Calu3 (cell line): Measurements from ENCODE around the gene RTN1. TPM values are rescaled to one million over a fixed set of nuclear protein-coding genes. Genes with fewer than 3 reads are reported as not detected.

Experiments used
- BruUV-seq: library from RNA; stranded (reverse); fragments of 400-500 nt; replicated peaks from 2 replicates; lab custom pipeline; 2021; lab: Mats Ljungman, UMichigan
- CTCF ChIA-PET: fragments of 300-600 bp; sonication (Branson Sonifier 250); formaldehyde crosslinking; loops from one replicate; lab custom pipeline; 2022; ENCODE audit warnings: antibody characterized with exemption; lab: Charles Lee
- DNase-seq: peaks from one replicate; pipeline ENCODE4 v3.0.0; 2022
- H3K27ac Mint-ChIP-seq: one replicate; pipeline ENCODE4 v1.8.0; 2022; ENCODE audit warnings: mixed read lengths; ENCODE audit not compliant: unreplicated experiment
- H3K27me3 Mint-ChIP-seq: one replicate; pipeline ENCODE4 v1.8.0; 2022; ENCODE audit warnings: mixed read lengths; ENCODE audit not compliant: unreplicated experiment
- H3K36me3 Mint-ChIP-seq: one replicate; pipeline ENCODE4 v1.8.0; 2022; ENCODE audit warnings: mild to moderate bottlenecking, moderate library complexity, mixed read lengths; ENCODE audit not compliant: insufficient read depth, unreplicated experiment
- H3K4me1 Mint-ChIP-seq: one replicate; pipeline ENCODE4 v1.8.0; 2022; ENCODE audit warnings: mild to moderate bottlenecking, low read depth, mixed read lengths; ENCODE audit not compliant: unreplicated experiment
- H3K4me3 Mint-ChIP-seq: one replicate; pipeline ENCODE4 v1.8.0; 2022; ENCODE audit warnings: mild to moderate bottlenecking, low read depth, moderate library complexity, mixed read lengths; ENCODE audit not compliant: unreplicated experiment
- H3K9me3 Mint-ChIP-seq: one replicate; pipeline ENCODE4 v1.8.0; 2022; ENCODE audit warnings: low read depth, mixed read lengths; ENCODE audit not compliant: unreplicated experiment
- intact Hi-C: fragments of 100-400 bp; cut with micrococcal nuclease; formaldehyde crosslinking; loops from one replicate; pipeline ENCODE4 v1.10.0; 2022; ENCODE audit not compliant: unreplicated experiment
- total RNA-seq: library from RNA; stranded (reverse); gene quantifications from 2 replicates; pipeline ENCODE4 v1.2.3, GENCODE V29; 2022
- TF ChIP-seq, protein P1 (sequence below): fragments of 200-600 bp; IDR thresholded peaks from one replicate; pipeline ENCODE4 v1.8.0; 2022; ENCODE audit warnings: antibody characterized with exemption; ENCODE audit not compliant: unreplicated experiment

The RTN1 gene
- total RNA-seq, 1 experiment from 2014 or later: not detected

DNA sequence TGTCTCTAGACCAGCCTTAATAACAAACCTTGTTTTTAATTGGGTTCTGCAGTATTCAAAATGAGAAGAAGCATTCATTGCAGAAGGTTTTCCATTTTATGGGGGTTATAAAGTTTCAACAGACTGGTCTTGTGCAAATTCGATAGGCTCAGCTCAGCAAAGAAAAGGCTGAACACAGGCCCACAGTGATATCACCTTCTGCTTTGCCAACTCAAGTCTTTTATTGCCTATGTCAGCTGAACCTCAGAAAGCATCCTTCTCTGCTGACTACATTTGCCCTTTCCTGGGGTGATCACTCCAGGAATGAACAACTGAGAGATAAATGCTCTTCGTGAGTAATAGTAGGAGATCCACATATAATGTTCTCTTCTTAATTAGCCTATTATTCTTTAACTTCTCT, 159.5 kb downstream of the RTN1 start:
- Mint-ChIP-seq H3K27ac (no peak overlapping the region), H3K36me3 (no peaks in the 10 kb centered on the region), H3K9me3 (no peaks in the 10 kb centered on the region), H3K27me3 (peaks cover 8% of the 10 kb centered on the region), H3K4me1 (no peaks in the 10 kb centered on the region), H3K4me3 (no peak overlapping the region)
- intact Hi-C loops: no loop called here
- TF ChIP-seq, protein P1, sequence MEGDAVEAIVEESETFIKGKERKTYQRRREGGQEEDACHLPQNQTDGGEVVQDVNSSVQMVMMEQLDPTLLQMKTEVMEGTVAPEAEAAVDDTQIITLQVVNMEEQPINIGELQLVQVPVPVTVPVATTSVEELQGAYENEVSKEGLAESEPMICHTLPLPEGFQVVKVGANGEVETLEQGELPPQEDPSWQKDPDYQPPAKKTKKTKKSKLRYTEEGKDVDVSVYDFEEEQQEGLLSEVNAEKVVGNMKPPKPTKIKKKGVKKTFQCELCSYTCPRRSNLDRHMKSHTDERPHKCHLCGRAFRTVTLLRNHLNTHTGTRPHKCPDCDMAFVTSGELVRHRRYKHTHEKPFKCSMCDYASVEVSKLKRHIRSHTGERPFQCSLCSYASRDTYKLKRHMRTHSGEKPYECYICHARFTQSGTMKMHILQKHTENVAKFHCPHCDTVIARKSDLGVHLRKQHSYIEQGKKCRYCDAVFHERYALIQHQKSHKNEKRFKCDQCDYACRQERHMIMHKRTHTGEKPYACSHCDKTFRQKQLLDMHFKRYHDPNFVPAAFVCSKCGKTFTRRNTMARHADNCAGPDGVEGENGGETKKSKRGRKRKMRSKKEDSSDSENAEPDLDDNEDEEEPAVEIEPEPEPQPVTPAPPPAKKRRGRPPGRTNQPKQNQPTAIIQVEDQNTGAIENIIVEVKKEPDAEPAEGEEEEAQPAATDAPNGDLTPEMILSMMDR: no peak
- DNase-seq: no peak
- CTCF ChIA-PET: no interaction called here
- no TSS peak for BruUV-seq

DNA sequence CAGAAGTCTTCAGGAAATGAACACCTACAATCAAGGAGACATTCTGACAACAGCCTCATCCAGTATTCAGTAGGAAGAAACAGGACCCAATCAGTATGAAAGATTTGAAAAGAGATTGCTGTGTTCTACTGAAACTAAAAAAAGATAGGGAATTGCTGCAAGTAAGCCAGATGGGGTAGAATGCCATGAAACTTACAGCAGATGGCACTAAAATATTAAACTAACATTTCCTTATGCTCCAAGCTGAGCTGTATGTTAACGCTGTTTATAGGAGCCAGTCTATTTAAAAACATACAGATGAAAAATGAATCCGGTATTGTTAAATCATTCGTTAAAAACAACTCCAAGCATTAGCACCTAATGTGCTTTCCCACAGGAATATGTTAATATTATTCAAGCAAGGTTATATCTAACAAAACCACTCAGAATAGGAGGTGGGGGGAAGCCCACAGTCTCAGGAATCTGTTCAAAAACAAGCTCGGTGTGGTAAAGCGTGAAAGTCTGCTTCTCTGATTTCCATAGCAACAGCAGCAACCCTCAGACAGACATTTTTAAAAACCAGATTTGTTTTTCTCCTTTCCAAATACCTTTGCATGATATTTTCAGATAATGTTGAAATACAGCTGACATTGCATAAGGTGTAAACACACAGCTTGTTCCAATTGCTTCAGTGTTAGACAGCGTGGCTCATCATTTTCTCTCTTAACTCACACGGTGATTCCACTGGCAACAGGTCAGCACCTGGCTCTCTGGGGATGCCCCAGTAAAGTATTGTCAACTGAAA, 162.6 kb downstream of the RTN1 start:
- Mint-ChIP-seq H3K4me1 (no peaks in the 10 kb centered on the region), H3K4me3 (no peak overlapping the region), H3K27ac (no peak overlapping the region), H3K9me3 (no peaks in the 10 kb centered on the region), H3K27me3 (peaks cover 21% of the 10 kb centered on the region), H3K36me3 (no peaks in the 10 kb centered on the region)
- BruUV-seq: no TSS peak
- TF ChIP-seq, protein P1: no peak
- intact Hi-C loops: no loop called here
- CTCF ChIA-PET: interaction anchor here (2.4 kb wide), 1 partner anchor 190 kb away, joined by 7 read pairs; no protein-coding TSS in a partner anchor
- no peak for DNase-seq

DNA sequence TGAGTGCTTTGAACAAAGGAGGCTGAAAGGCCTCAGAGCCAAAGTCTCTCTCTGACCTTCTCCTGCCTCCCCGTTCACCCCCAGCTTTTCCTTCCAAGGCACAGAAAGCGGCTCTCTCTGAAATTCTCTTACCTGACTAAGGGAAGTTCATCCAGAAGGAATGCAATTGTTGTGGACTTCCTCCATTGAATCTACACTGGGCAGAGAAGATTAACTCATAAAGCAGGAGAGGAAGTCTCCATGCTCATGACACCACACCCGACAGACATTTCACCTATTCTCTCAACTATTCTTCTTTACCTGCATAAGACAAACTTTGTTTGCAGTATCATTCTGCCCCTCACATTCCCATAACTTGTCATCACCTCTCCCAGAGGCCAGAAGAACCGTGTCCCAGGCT, 164.7 kb downstream of the RTN1 start:
- BruUV-seq: no TSS peak
- Mint-ChIP-seq H3K36me3 (no peaks in the 10 kb centered on the region), H3K27ac (no peak overlapping the region), H3K4me3 (no peak overlapping the region), H3K4me1 (no peaks in the 10 kb centered on the region), H3K27me3 (peaks cover 22% of the 10 kb centered on the region), H3K9me3 (no peaks in the 10 kb centered on the region)
- CTCF ChIA-PET: no interaction called here
- intact Hi-C loops: no loop called here
- DNase-seq: no peak
- TF ChIP-seq, protein P1: no peak

DNA sequence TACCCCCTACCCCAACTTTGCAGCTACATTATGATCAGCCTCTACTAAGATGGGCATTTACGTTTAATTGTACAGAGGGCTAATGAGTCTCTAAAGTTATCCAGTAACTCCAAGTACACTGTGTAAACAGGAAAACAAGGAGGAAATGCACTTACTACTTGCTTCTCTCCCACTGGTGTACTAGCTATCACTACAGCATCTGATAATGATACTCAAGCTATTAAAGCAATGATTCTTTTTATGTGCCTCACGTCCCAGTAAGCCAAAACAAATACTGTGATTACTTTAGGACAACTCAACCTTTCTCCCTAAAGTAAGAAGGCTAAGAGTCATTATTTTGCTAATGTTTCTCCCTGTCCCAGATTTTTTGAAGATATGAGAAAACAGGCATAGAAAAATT, 165.3 kb downstream of the RTN1 start:
- peaks cover 22% of the 10 kb centered on the region for H3K27me3 Mint-ChIP-seq
- intact Hi-C loops: no loop called here
- DNase-seq: no peak
- no peak overlapping the region for H3K27ac Mint-ChIP-seq
- no peaks in the 10 kb centered on the region for H3K4me1 Mint-ChIP-seq
- H3K36me3 Mint-ChIP-seq: no peaks in the 10 kb centered on the region
- H3K4me3 Mint-ChIP-seq: no peak overlapping the region
- CTCF ChIA-PET: no interaction called here
- TF ChIP-seq, protein P1: no peak
- no peaks in the 10 kb centered on the region for H3K9me3 Mint-ChIP-seq
- no TSS peak for BruUV-seq
